NCI-H2196 (cell line): Measurements from ENCODE around the gene GPBP1.
"Not testable (repeated sequence)": the region's sequence is repeated elsewhere in the genome, so short reads cannot be mapped to it uniquely, and the experiment has no call there.

Experiments
- DNase-seq: peaks from one replicate; lab custom pipeline; 2025; ENCODE audit not compliant: unreplicated experiment; lab: John Stamatoyannopoulos, UW

GPBP1 gene

DNA sequence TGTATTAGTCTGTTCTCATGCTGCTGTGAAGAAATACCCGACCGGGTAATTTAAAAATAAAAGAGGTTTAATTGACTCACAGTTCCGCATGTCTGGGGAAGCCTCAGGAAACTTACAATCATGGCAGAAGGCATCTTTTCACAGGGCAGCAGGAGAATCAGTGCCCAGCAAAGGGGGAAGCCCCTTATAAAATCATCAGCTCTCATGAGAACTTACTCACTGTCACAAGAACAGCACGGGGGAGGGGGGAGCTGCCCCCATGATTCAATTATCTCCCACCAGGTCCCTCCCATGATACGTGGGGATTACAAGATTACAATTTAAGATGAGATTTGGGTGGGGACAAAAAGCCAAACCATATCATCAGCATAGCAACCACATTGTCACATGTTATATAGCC lies 102.5 kb downstream of the GPBP1 start:
- no peak for DNase-seq

DNA sequence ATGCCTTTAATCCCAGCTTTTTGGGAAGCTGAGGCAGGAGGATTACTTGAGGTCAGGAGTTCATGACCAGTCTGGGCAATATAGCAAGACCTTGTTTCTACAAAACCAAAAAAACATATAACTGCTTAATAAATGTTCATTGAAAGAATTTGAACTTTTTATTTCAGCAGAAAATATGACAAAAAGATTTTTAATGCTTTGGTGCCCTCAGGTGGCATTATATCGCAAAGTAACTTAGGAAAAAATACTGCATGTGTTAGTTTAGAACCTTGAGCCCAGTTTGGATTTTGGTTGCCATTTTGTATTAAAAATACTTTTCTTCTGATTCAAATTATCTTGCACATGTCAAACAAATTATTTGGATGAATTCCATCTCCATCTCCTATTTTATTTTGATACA lies 103.2 kb downstream of the GPBP1 start:
- DNase-seq, result no peak

DNA sequence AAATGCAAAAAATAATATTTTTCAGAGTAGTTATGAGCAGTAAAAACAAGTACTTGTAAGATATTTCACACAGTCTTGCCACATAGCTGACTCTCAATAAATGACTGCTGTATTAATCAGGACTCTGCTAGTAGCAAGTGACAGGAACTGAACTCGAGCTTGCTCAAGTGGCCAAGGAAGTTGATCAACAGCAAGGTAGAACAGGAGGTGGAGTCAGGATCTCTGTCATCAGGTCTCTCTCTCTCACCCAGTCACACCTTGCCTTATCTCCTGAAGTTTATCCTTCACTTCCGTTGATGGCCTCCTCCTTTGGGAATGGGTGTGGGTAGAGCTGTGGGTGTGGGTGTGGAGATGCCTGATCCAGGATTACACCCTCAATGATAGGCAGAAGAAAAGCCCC lies 107.0 kb downstream of the GPBP1 start:
- no peak for DNase-seq

DNA sequence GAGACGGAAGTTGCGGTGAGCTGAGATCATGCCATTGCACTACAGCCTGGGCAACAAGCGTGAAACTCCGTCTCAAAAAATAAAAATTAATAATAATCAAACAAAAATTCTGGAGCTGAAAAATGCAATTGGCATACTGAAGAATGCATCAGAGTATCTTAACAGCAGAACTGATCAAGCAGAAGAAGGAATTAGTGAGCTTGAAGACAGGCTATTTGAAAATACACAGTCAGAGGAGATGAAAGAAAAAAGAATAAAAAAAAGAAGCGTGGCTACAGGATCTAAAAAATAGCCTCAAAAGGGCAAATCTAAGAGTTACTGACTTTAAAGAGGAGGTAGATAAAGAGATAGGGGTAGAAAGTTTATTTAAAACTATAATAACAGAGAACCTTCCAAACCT lies 111.2 kb downstream of the GPBP1 start:
- DNase-seq, result not testable (repeated sequence)

DNA sequence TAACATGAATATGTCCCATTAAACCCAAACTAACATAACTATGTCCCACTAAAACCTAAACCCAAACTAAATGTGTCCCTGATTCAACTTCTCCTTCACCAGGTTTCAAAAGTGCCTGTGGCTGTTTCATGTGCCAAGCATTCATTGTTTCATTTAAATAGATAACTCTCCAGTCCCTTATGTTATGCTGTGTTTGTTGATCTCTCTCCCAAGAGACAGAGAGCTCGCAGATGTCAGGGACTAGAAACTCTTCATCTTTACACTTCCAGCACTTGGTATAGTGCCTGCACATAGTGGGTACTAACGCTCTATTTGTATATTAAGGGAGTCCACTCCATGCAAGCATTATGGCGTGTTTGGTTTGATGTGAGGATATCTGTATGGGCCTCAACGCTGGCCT lies 118.0 kb downstream of the GPBP1 start:
- no peak for DNase-seq

DNA sequence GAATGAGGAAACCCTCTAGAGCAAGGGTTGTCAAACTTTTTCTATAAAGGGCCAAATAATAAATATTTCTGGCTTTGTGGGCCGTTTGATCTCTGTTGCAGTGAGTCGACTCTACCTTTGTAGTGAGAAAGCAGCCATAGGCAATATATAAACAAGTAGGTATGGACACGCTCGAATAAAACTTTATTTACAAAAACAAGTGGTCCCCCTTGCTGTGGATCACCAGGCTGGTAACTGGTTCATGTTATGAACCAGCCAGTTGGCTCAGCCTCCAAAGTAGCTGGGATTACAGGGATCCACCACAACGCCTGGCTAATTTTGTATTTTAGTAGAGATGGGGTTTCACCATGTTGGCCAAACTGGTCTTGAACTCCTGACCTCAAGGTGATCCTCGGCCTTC lies 118.5 kb downstream of the GPBP1 start:
- no peak for DNase-seq

DNA sequence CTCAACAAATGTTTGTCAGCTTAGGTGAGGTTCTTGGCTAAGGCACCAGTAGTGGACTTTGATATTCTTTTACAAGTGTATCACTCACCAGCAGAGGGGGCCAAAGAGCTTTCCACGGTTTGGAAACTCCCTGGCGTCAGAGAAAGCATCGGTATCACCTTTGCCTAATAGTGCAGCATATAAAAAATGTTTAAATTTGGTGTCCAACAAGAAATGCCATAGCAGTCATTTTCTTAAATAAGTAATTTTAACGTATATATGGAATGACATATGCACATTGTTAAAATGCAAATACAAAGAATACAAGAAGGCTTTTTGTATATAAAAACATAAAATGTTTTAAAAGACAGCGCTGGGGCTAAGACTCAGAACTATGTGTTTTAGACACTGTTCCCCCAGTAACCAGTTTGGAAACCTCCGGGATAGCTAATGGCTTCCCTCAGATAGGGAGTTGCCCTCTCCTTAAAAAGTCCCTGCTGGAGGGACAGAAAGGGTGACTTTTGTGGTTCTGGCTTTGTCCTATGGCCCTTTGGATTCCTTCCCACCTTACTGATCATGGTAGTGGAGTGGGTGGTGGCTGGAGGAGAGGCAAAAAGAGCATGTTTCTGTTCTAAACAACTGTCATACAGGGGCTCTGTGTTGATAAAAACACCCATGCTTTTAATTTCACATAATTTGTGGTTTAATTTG lies 124.6 kb downstream of the GPBP1 start:
- peak; percentile 69 for DNase-seq

DNA sequence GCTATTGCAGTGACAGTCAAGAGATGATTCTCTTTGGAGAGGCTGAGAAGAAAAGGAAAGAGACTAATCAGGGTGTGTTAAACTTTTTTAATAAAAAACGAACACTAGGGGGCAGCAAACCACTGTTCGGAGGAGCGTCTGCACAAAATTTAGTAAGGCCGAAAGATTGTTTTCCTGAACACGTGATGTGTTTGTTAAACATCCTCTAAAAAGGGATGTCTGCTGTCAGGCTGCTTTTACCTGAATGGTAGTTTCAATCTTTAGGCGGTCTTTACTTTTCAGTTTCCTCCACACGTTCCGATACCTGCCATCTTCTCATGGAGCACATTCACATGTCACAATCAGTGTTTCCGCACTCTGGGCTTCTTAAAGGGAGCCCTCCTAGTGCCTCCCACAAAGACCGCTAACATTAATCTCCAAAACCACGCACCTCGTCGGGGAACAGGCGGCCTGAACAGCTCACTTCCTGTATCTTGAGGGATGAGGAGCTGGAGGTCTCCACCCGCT lies 125.2 kb downstream of the GPBP1 start:
- peak; percentile 56 for DNase-seq

DNA sequence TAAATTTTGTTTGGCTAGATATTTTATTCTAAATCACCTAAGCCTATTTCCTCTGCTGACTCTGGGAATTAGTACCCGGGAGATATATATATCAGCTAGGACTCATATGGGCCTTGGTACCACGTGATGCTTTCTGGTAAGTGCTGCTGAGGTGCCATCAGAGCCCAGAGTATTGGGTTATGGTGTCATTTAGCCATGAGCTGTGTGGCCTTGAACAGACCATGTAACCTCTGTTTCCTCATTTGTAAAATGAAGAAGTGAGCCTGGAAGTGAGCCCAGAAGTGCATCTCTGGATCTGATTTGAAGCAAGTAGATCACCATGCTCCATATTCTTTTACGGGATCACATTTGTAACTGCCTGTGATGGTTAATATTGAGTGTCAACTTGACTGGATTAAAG lies 126.1 kb downstream of the GPBP1 start:
- no peak for DNase-seq

DNA sequence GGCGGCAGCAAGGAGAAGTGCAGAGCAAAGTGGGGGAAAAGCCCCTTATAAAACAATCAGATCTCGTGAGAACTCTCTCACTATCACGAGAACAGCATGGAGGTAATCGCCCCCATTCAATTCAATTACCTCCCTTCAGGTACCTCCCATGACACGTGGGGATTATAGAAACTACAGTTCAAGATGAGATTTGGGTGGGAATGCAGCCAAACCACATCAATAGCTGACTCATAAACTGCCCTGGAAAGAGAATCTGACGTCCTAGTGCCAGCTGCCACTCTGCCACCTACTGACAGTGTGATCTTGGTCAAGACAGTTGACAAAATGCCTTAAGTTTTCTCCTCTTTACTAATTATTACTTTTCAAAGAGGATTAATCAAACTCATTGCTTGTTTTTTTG lies 128.3 kb downstream of the GPBP1 start:
- no peak for DNase-seq

DNA sequence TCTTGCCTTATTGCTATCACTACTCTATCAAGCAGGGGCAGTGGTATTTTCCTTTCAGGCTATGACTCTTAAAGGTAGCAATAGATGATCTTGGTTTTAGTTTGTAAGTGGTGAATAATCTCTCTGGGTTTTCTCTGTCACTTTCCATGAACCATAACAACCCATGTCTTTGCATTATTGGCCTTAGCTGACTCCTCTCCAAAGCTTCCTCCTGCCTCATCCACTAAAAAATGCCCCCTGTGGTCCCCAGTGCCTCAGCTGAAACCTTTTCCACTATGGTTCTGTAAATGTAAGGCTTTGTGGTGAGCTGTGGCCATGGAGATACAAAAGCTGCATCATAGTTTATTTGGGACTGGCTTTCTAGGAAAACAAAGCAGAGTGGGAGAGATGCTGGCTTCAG lies 128.8 kb downstream of the GPBP1 start:
- DNase-seq, result no peak

DNA sequence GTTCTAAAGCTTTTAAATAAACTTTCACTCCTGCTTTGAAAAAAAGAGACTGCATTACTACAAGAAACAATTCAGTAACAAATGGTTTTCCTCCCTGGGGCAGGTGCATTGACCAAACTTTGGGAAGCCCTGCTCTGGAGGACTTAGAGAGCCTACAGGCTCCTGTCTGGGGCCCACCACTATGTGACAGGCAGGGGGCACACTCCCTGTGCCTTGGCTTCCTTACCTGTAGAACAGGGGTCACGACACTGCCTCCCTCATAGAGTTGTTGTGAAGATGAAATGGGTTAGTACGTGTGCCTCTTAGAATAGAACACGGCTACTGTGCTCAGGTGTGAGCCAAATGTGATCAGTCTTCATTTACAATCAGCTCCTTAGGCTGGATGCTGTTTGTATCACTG lies 130.1 kb downstream of the GPBP1 start:
- DNase-seq, result no peak

DNA sequence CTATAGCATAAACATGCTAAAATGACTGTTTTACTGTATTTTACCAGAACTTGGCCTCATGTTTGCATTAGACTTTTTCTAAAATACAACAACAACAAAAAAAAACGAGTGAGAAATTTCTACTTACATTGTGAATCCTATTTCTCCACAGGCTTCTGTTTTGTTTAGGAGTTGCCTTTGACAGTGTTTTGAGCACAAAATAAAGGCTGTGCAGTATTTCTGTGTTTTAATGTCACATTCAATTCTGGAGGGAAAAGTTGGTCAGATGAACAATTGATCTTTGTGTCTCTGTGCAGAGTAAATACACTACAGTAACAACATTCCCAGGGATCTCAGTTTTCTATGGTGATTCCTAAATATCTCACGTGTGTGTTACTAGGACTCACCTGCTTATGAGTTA lies 131.1 kb downstream of the GPBP1 start:
- no peak for DNase-seq

DNA sequence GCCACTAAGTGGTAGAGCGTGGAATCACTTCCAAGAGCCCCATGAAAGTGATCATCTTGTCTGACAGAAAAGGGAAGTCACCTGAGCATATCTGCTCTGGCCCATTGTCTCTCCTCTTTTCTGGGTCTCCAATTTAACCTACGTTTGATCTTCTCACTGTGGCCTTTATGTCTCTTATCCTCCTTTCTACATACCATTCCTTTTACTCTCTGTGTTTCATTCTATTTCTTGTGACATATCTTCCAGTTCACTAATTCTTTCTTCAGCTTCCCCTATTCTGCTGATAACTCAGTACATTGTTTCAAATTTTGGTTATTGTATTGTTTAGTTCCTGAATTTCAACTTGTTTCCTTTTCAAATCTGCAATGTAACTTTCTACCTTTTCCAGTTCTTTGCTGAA lies 132.5 kb downstream of the GPBP1 start:
- DNase-seq, result no peak

DNA sequence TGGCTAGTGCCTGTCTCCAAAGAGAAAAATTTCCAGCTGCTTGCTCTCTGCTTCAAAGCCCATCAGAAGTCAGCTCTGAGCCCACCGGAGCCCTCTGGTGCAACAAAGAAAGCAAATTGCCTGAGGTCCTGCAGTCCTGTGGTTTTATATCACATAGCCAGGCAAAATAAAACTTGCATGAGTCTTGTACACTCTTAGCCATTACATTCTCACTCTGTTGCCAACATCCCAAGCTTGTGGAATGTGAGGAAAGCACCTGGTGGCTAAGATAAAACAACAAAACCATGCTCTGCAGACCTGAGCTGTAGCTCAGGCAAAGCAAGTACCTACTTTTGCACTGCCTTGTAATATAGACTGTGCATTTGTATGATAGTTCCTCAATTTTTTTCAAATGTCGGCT lies 133.7 kb downstream of the GPBP1 start:
- DNase-seq, result no peak

DNA sequence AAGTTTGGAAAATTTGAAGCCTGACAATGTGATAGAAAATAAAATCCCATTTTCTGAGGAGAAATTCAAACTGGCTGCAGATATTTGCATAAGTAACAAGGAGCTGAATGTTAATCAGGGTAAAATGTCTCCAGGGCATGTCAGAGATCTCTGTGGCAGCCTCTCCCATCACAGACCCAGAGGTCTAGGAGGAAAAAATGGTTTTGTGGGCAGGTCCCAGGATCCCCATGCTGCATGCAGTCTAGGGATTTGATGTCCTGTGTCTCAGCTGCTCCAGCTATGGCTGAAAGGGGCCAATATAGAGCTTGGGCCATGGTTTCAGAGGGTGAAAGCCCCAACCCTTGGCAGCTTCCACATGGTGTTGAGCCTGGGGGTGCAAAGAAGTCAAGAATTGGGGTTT lies 135.2 kb downstream of the GPBP1 start:
- DNase-seq, result not testable (repeated sequence)

DNA sequence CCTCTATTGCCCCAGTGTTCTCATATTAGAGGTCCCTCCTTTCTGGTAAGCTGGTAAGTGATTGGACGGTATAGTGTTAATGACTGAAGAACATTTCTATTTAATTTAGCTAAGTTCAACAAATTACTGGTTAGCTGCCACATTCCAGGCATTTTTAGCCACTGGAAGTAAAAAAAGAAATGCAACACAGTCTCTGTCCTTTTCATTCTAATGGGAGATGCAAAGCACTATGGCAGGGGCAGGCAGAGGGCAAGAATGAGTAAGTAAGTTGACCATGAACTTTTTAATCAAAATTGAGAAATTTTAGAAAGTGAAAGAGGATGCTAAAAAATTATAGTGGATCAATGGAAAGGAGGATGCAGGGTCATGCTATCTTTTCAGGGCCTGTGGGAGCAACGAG lies 137.4 kb downstream of the GPBP1 start:
- no peak for DNase-seq

DNA sequence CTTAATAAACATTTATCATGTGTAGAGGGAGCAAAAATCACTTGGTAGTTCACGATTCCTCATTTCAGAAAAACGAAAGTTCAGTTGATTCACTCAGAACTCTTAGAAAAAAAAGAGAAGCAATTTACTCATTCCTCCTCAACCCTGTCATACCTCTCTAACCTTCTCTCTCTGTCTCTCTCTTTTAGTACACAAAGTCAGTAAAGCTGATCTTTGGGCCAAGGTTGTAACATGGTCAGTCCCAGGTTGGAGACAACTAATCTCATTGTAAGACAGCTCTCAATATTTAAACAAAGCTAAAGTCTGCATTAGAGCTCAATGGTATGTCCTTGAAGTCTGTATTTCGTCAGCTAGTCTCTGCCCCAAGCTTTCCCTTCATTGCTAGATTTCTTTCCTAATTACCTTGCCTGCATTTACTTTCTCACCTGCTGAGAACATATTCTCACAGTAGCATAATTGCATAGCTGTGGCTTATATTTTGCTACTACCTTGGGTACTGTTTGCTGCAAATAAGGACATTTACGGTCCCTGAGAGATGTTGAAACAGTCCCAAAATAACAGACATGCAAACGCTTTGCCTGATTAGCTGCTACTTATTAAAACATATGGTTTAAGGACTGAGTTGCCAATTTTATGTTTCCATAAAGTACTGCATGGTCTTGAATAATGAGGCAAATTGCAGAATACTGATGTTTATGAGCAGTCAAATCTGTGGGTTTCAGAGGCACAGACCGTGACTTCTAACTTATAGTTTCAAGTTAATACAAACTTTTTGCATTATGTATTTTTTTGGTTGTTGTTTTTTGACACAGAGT lies 138.3 kb downstream of the GPBP1 start:
- DNase-seq, result no peak

DNA sequence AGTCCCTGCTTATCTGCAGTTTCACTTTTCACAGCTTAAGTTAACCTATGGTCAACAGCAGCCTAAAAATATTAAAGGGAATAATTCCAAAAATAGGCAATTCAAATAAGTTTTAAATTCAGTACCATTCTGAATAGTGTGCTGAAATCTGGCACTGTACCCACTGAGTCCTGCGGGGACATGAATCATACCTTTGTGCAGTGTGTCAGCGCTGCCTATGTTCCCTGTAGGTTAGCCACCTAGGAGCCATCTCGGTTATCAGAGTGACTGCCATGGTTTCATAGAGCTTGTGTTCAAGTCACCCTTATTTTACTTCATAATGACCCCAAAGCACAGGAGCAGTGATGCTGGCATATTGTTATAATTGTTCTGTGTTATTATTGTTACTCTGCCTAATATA lies 139.9 kb downstream of the GPBP1 start:
- DNase-seq, result no peak
